T-helper 9 cell (primary cell): Measurements from ENCODE around the gene CPB2.

ENCODE experiments used
- DNase-seq: peaks from one replicate; pipeline ENCODE4 v3.0.0-alpha.2; 2020

Gene CPB2

DNA sequence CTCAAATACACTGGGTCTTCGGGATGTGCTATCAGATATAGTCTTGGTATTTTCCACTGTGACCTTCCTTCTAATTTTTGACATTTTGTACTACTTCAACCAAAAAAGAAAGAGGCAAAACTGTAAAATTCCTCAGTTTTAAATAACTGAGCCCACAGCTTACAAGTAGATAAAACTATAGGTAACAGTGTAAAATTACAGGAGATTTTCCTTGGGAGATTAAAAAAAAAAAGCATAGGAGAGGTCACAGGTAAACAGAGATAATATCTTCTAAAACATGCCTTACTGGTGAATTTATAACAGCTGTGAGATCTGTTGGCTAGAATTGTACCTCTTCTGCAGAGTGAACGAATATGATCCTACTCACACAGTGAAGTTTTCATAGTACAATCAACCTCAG lies 59.4 kb downstream of the CPB2 start:
- DNase-seq = no peak

DNA sequence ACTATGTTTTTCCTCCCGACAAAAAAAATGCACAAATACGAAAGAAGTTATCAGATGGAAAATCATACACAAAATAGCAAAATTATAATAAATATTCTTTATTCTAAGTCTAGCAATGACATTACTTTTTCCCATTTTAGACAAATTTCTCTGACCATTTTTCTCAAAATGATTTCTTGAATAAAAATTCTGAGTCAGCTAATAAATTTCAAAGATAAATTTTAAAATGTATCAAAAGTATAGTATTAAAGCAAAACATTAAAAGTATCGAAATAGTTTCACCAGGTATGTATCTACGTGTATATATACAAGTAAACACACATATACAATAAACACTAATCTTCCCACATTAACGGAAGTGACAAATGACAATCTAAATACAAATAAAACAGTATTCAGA lies 61.2 kb downstream of the CPB2 start:
- DNase-seq = no peak

DNA sequence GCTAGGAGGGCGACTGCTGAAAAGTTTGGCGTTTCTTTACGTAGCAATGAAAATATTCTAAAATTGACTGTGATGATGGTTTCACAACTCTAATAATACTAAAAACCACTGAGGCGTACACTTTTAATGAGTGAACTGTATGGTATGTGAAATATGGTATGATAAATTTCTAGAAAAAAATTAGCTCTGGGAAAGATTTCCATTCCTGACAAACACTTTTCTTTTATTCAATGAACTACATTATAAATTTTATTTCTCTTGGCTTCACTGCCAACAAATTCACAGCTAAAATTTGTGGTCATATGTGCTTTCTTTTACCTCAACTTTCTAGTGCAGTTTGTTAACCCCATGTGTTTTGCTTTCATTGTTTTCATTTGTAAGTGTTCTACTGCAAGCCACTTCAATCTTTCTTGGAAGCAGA lies 63.4 kb downstream of the CPB2 start:
- no peak for DNase-seq

DNA sequence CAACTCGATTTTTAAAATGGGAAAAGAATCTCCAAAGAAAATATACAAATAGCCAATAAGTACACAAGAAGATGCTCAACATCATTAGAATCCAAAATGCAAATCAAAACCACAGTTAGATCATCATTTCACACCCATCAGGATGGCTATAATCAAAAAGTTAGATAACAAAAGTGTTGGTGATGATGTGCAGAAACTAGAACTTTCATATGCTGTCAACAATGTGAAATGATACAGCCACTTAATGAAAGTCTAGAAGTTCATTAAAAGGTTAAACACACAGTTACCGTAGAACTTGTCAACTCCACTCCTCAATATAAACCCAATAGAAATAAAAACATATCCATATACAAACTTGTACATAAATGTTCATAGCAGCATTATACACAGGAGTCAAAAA lies 64.1 kb downstream of the CPB2 start:
- DNase-seq = no peak

DNA sequence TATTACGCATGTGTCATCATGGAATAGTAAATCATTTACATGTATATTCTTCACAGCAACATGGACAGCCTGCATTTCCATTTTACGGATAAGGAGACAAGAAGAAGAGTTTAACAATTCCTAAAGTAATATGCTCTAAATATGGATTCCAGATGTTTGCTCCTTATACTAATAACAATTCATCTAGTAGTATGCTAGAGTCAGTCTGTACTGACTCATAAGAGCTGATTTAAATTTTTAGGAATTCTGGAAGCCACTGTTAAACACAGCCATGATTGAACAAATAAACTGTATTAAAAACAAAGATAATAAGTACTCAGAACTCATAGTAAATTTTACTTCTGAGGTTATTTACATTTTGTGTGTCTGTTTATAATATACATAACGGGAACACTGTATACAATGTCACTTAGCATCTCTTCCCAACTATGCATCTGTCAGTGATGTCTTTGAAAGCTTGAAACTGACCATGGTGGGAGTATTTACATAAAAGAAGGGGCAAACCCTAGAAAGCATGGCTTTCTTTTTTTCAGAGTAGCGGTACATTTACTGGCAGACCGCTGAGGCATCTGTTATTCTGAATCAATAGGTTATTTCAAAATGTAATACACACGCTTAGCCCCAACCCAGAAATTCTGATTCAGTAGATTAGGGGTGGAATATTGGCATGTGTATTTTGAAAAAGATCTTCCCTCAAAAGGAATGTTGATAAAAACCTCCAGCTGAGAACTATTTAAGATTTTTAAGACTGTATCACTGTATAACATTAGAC lies 65.2 kb downstream of the CPB2 start:
- DNase-seq = no peak

DNA sequence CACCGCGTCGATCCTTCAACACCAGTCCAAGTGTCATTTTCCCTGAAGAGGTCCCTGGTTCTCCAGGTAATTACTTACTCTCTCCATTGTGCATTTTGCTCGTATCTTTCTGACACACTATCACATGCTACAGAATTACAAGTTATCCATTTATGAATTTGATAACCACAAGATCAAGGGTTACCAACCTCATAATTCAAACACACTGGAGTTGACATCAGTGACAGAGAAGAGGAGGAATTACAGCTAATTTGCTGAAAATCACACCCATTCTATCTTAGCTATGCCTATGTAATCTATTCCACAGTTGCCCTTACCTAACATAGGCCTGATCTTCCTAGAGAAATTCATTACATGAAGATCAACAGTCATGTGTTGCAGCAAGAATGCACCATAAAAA lies 66.5 kb downstream of the CPB2 start:
- DNase-seq = no peak

DNA sequence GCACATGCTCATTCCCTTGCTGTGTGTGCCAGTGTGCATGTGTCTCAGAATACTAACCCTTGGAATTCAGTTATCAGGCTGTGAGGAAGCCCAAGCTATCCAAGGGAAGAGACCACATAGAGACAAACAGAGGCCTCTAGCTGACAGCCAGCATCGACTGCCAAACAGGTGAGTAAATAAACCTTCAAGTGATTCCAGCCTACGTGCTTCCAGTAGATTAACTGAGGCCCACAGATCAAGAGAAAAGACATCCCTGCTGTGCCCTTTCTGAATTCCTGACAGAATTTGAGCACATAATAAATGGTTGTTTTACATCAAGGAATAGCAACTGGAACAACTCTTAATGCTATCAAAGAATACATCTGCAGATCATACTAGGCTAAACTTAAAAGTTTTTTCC lies 69.8 kb downstream of the CPB2 start:
- DNase-seq = no peak

DNA sequence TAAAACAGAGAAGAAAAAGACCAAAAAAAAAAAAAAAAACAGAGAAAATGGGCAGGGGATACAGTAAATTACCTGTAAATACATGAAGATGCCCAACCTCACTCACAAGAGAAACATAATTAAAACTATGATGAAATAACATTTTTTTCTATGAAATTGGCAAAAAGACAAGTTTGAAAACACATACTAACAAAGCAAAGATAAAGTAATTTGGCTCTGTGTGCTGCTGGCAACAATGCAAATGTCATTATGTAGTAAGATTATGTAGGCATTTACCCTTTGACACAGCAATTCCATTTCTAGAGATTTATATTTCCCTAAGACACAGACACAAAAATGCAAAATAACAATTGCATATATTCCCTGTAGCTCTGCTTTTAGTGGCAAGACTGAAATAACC lies 72.5 kb downstream of the CPB2 start:
- no peak for DNase-seq

DNA sequence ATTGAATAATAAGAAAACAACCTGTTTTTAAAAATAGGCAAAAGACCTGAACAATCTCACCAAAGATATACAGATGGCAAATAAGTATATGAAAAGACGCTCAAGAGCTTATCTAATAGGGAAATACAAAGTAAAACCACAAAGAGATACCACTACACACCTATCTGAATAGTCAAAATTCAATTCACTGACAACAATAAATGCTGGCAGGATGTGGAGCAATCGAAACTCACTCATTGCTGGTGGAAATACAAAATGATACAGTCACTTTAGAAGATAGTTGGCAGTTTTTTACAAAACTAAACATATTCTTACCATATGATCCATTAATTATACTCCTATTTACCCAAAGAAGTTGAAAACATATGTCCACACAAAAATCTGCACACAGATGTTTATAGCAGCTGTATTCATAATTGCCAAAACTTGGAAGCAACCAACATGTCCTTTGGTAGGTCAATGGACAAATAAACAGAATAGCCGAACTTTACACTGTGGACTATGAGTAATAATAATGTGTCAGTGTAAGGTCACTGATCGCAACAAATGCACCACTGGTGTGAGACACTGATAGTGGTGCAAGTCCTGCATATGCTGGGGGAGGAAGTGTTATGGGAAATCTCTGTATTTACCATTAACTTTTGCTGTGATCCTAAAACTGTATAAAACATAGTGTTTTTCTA lies 73.1 kb downstream of the CPB2 start:
- DNase-seq = no peak

DNA sequence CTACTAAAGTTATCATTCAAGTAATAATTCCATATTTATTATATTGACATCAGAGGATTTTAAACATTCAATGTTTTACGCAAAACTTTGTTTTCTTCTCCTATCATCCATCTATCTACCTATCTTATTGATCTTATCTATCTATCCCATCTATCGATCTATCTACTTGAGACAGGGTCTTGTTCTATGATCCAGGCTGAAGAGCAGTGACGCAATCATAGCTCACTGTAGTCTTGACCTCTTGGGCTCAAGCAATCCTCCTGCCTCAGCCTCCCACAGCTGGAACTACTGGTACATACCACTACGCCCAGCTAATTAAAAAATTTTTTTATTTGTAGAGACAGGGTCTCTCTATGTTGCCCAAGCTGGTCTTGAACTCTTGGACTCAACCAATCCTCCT lies 79.7 kb downstream of the CPB2 start:
- no peak for DNase-seq

DNA sequence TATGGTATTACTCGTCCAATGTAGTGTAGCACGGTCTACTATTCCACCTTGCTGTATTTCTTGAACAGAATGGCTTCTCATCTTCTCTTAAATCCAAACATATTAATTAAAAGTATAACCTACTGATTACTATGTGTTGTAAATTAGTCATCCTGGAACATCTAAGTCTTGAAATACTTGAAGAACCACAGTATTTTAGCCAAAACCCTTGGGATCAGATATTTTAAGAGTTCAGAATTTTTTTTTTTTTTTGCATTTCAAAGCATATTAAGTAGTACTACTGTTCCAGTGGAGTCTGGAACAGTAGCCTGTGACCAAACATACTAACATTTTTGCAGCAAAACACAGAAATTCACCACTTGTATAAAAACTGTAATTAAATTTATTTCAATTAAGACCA lies 82.4 kb downstream of the CPB2 start:
- no peak for DNase-seq

DNA sequence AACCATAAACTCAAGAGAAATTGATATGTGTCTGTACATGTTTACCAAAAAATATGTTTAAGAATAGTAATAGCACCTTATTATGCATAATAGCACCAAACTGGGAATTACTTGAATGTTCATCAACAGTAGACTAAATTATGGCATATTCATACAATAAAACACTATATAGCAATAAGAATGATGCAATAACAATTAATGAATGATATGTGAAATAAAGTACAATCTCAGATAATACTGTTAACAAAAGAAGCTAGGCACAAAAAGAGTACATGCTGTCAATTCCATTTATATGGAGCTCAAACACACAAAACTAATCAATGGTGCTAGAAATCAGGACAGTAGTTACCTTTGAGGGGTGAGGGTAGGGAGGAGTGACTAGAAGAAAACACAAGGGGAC lies 88.6 kb downstream of the CPB2 start:
- DNase-seq = no peak

DNA sequence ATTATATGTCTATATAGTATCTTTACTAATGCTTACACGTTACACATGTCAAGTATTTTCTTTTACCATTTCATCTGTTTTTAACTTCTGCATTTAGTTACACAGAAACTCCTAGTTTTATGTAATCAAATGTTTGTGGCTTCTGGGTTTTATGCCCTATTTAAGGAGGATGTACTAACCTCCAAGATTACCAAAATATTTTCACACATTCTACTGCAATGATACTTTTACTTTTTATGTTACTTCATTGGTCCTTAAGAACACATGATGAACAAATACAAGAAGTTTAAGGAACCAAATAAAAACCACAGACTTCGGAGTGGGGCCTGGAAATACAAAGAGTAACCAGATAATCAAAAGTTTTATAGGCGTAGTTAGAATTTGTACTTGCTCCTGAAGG lies 89.5 kb downstream of the CPB2 start:
- DNase-seq = no peak

DNA sequence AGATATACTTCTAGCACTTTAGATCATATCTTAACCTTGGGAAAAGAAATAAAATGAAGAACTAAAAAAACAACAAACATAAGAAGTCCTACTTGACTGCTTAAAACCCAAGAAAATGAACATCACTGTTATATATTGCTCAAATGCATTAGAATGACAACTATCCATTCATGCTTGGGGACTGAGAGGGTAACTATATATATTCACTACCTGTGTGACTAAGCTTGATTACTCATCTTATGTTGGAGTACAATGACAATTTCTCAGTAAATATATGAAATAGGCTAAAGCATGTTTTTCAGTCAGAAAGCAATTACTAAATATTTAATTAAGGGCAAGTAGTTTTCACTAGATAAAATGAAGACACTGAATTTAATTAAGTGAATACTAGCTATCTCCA lies 92.4 kb downstream of the CPB2 start:
- DNase-seq = no peak

DNA sequence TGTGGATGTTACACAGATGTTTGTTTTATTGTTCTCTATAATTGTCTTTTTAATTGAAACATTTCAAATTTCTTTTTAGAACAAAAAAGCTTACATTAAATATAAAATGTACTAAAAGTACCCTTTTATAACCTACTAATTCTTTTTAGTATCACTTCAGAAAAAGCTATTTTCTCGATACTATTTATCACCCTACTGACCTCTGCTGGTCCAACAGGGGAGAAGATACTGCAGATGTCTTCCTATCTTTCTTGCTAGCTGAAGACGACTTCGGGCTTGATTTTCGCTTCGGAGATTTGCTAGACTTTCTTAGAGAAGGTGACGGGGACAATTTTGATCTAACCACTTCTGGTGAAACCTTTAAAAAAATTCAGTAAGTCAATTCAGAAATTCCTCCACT lies 94.7 kb downstream of the CPB2 start:
- DNase-seq = no peak

DNA sequence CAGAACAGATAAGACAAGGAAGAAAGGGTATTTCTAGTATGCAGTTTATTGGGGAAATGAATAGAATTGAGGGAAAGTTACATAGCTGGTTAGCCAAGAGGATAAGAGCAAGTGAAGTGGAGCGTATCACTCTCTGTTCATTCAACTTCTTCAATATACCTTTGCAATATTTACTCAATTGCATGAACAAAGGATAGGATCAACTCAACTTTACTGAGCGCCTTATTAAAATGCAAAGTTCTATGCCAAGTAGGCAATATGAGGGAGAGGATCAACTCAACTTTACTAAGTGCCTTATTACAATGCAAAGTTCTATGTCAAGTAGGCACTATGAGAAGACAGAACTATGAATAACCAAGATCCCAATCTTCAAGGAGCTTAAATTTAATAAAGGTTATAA lies 96.2 kb downstream of the CPB2 start:
- no peak for DNase-seq

DNA sequence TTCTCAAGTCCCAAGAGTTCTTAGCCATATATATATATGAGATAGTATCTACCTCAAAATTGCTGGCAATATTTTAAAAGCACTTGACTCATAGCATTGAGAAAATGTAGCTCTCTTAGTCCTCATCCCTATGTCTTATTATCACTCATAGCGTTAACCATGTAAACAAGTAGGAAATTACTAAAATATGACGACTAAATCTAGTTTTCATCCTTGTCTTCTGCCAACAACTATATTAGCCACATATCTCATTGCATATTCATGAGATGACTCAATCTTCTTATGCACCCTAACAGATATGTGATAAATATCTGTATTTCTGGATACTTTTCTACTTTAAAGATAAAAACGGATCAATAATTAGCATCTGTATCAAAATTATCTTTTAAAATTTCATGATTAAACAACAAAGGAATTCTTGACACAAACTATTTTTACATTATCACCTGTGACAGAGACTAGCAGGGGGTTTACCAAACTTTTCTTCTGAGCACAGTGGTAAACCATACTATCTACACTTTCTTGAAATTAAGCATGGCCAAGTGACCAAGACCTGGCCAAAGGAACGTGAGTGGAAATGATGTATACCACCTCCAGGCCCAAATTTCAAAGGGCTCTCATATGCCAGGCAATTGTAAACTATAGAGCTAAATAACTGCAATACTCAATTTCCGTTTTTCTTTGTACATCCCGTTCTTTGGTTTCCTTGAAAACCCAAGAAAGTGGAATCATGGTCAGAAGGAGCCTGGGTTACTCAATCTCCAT lies 98.0 kb downstream of the CPB2 start:
- DNase-seq = no peak

DNA sequence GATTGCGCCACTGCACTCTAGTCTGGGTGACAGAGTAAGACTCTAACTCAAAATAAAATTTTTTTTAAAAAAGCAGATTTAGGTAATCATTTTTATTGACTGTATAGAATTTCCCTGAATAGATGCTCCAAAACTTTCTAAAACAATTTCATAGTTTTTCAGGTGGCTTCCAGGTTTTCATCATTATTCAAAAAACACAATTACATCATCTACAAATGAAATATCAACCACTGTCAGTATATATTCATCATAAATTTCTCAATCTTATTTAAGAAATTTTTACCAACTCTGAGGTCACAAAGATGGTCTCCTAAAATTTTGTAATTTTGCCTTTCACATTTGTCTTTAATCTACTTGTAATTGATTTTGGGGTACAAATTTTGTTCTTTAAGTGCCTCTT lies 100.3 kb downstream of the CPB2 start:
- DNase-seq = no peak
